Erythroblast (primary cell): Measurements from ENCODE around the gene SERPINC1.
"Not testable (repeated sequence)": the region's sequence is repeated elsewhere in the genome, so short reads cannot be mapped to it uniquely, and the experiment has no call there.

Experiments used
- DNase-seq, 2 experiments: peaks; one replicate each; lab custom pipeline; 2025; lab: John Stamatoyannopoulos, UW
- GATA1 ChIP-seq: IDR thresholded peaks from 2 replicates; pipeline ENCODE4 v1.6.1; 2011; ENCODE audit warnings: low read depth, mild to moderate bottlenecking, control low read depth, low read length, moderate library complexity
- POLR2A ChIP-seq: IDR thresholded peaks from 2 replicates; pipeline ENCODE4 v1.6.1; 2011; ENCODE audit warnings: mild to moderate bottlenecking, low read length

SERPINC1 gene

GRCh38 chr1:173917149-173917548 is at the start of gene SERPINC1:
SERPINC1 (minus strand) TSS chr1:173917327; CDS start chr1:173917259, 68 bp downstream.
- no peak for DNase-seq
- TF ChIP-seq GATA1 (no peak), POLR2A (no peak)

- not testable (repeated sequence) for DNase-seq
Measured at GRCh38 chr1:173965896-173966295, 48.8 kb upstream of the SERPINC1 start.

- TF ChIP-seq GATA1 = no peak
- TF ChIP-seq POLR2A = no peak
- no peak for DNase-seq
Measured at GRCh38 chr1:173963477-173963876, 46.4 kb upstream of the SERPINC1 start.

GRCh38 chr1:173960625-173961024 is 43.5 kb upstream of the SERPINC1 start:
- no peak for DNase-seq
- TF ChIP-seq GATA1 = no peak
- no peak for TF ChIP-seq POLR2A

- TF ChIP-seq POLR2A = no peak
- TF ChIP-seq GATA1 = no peak
- DNase-seq = no peak
Measured at GRCh38 chr1:173954179-173954578, 37.1 kb upstream of the SERPINC1 start.

GRCh38 chr1:173948594-173948993 is 31.5 kb upstream of the SERPINC1 start:
- TF ChIP-seq GATA1 (no peak), POLR2A (no peak)
- DNase-seq = no peak

- TF ChIP-seq POLR2A = no peak
- TF ChIP-seq GATA1 = no peak
Measured at GRCh38 chr1:173946380-173946921, 29.3 kb upstream of the SERPINC1 start.

GRCh38 chr1:173937062-173937461 is 19.9 kb upstream of the SERPINC1 start:
- TF ChIP-seq POLR2A (no peak), GATA1 (no peak)

More at GRCh38 chr1:173946380-173946921, 29.3 kb upstream of the SERPINC1 start:
- DNase-seq = no peak

GRCh38 chr1:173934440-173934839 is 17.3 kb upstream of the SERPINC1 start:
- no peak for TF ChIP-seq GATA1
- TF ChIP-seq POLR2A = no peak
- DNase-seq = no peak

More at GRCh38 chr1:173937062-173937461, 19.9 kb upstream of the SERPINC1 start:
- no peak for DNase-seq

GRCh38 chr1:173930541-173930940 is 13.4 kb upstream of the SERPINC1 start:
- DNase-seq = not testable (repeated sequence)

- no peak for DNase-seq
- no peak for TF ChIP-seq GATA1
- TF ChIP-seq POLR2A = no peak
Measured at GRCh38 chr1:173925306-173926242, 8.4 kb upstream of the SERPINC1 start.

- TF ChIP-seq GATA1 (no peak), POLR2A (no peak)
- no peak for DNase-seq
Measured at GRCh38 chr1:173920861-173921260, 3.7 kb upstream of the SERPINC1 start.

GRCh38 chr1:173917635-173918493 is 737 bp upstream of the SERPINC1 start:
- DNase-seq = no peak
- TF ChIP-seq GATA1 (no peak), POLR2A (no peak)

- no peak for TF ChIP-seq GATA1
- no peak for TF ChIP-seq POLR2A
- DNase-seq = no peak
Measured at GRCh38 chr1:173916667-173917066, 460 bp downstream of the SERPINC1 start.
